HFF-Myc (cell line): Measurements from ENCODE around the gene GPS2.

ENCODE experiments used
- DNase-seq: peaks from one replicate; pipeline ENCODE4 v3.0.0-alpha.2; 2011; ENCODE audit warnings: low read depth; ENCODE audit errors: extremely low read depth
- H3K4me3 ChIP-seq: replicated peaks from 2 replicates; pipeline ENCODE4 v1.5.1; 2011; ENCODE audit warnings: low read depth, mild to moderate bottlenecking, control low read depth, low read length
- CTCF ChIP-seq: IDR thresholded peaks from 2 replicates; pipeline ENCODE4 v1.5.1; 2012; ENCODE audit warnings: mild to moderate bottlenecking, low read depth, low read length, control low read depth; ENCODE audit errors: missing control alignments

Gene GPS2

GRCh38 chr17:7292194-7292593, 23.0 kb downstream of the GPS2 start:
- TF ChIP-seq CTCF: no peak
- no peak for DNase-seq
- H3K4me3 ChIP-seq: no peak overlapping the region

DNA sequence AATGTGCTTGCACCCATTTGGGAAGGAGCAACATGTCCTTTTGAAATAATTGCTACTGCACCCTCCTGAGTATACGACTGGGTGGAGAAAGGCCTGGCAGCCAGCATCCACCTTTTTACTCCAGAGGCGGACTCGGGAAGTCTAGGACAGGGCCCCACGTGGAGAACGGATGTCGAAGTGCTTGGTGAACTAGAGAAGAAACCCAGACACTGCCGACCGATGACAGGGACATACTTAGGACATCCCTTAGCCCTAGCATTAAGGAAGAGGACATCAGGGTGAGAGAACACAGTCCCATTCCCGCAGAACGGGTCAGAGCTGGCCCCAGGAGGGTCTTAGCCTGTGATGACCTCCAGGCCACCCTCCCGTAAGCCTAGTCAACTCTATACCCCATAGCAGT, 24.5 kb downstream of the GPS2 start:
- DNase-seq: no peak
- no peak for TF ChIP-seq CTCF
- no peak overlapping the region for H3K4me3 ChIP-seq

DNA sequence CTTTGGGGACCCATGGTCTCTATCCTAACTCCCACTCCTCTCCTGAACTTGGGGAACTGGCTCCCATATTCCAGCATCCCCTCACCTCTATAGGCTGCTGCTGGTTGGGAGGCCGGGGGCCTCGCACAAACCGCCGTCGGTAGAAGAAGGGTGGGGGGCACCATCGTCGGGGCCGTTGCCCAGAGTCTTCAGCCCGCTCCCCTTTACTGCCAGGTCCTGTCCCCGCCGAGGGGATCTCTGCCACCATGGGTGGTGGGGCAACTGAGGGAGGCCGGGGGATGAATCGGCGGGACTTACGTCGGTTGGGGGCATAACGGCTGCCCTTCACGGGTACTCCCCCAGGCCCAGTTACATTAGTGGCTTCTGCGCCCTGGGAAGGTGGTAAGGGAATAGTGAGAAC, 25.0 kb downstream of the GPS2 start:
- no peak for TF ChIP-seq CTCF
- H3K4me3 ChIP-seq: no peak overlapping the region
- DNase-seq: no peak

DNA sequence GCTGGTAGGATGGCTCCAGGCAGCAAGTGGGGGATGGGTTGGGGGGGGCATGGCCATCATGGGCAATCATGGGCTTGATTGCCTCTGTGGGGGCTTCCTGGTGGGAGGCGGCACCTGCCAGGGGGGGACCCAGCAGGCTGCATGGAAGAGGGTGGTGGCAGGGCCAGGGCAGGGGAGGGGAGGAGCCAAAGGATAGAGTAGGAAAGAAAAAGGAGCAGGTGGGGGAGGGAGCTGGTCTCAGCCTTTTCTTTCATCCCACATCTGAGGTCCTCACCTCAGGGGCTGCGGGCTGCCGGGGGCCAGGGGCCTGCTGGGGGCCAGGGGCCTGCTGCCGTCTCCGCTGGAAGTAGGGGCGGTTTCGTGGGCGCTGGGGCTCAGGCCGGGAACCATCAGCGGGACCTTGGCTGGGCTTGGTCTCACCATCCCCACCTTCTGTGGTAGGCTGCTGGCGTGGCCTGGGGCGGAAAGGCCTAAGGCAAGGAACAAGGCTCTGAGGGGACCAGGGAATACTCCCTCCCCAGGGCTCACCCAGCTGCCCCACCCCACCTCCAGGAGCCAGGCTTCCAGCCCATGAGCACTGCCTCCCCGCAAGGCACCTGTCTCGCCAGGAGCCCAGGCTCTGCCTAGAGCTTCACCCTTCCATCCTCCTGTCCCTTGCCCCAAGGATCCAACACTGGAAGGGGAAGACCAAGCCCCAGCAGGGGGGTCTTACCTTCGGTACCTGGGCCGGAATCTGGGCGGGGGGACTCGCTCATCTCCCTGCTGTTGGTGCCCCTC, 25.7 kb downstream of the GPS2 start:
- TF ChIP-seq CTCF: no peak
- no peak overlapping the region for H3K4me3 ChIP-seq
- no peak for DNase-seq

DNA sequence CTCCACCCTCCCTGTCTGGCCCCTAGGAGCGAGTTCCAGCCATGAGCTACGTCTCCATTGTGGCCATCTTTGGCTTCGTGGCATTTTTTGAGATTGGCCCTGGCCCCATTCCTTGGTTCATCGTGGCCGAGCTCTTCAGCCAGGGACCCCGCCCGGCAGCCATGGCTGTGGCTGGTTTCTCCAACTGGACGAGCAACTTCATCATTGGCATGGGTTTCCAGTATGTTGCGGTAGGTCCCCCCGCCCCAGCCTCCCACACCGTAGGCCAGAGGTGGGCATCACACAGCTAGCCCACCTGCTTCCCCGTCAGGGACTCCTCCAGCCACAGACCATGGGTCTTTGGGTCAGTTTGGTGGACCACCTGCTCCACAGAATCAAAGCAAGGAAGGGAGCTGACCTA, 29.5 kb downstream of the GPS2 start:
- TF ChIP-seq CTCF: no peak
- DNase-seq: no peak

DNA sequence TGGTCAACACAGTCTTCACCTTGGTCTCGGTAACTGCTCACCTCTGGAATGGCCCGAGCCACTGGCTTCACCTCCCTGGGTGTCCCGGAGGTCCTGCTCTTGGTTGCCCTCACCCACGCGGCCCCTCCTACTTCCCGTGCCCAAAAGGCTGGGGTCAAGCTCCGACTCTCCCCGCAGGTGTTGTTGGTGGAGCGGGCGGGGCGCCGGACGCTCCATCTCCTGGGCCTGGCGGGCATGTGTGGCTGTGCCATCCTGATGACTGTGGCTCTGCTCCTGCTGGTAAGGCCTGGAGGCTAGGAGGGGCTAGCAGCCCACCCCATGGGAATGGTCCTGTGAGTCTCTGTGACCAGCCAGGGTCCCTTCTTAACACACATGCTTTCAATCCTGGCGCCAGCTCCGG, 30.2 kb downstream of the GPS2 start:
- DNase-seq: no peak
- no peak for TF ChIP-seq CTCF
- H3K4me3 ChIP-seq: no peak overlapping the region

More for the DNA sequence above, 29.5 kb downstream of the GPS2 start:
- no peak overlapping the region for H3K4me3 ChIP-seq
